NT2/D1 (cell line): Measurements from ENCODE around the gene SPEN.
"Not testable (repeated sequence)": the region's sequence is repeated elsewhere in the genome, so short reads cannot be mapped to it uniquely, and the experiment has no call there.

Experiments used
- SUZ12 ChIP-seq: IDR thresholded peaks from 2 replicates; pipeline ENCODE4 v1.6.1; 2011; ENCODE audit not compliant: insufficient read length, insufficient read depth; ENCODE audit errors: extremely low read depth
- YY1 ChIP-seq: IDR thresholded peaks from 2 replicates; pipeline ENCODE4 v1.6.1; 2011; ENCODE audit not compliant: insufficient read length, insufficient read depth
- ZNF274 ChIP-seq: IDR thresholded peaks from 2 replicates; pipeline ENCODE4 v1.6.1; 2011; ENCODE audit warnings: mild to moderate bottlenecking, low read depth, low read length

- not testable (repeated sequence) for TF ChIP-seq ZNF274, YY1, SUZ12
These were observed 130.4 kb downstream of the SPEN start for GRCh38 chr1:15977947-15978346.
